Nephron progenitor cell (in vitro differentiated cells): ENCODE results near the gene PAK6.

Experiments used
- DNase-seq: peaks from one replicate; pipeline ENCODE4 v3.0.0; 2021
- H3K27ac Mint-ChIP-seq: 2 replicates; pipeline ENCODE4 v1.8.0; 2021; ENCODE audit warnings: mild to moderate bottlenecking, moderate library complexity, mixed read lengths
- H3K27me3 Mint-ChIP-seq: 2 replicates; pipeline ENCODE4 v1.8.0; 2021; ENCODE audit warnings: mild to moderate bottlenecking, low read depth, mixed read lengths; ENCODE audit not compliant: poor library complexity
- H3K36me3 Mint-ChIP-seq: 2 replicates; pipeline ENCODE4 v1.8.0; 2021; ENCODE audit warnings: low read depth, mixed read lengths
- H3K4me1 Mint-ChIP-seq: 2 replicates; pipeline ENCODE4 v1.8.0; 2021; ENCODE audit warnings: mixed read lengths
- H3K4me3 Mint-ChIP-seq: 2 replicates; pipeline ENCODE4 v1.8.0; 2021; ENCODE audit warnings: mild to moderate bottlenecking, moderate library complexity, mixed read lengths
- H3K9me3 Mint-ChIP-seq: 2 replicates; pipeline ENCODE4 v1.8.0; 2021; ENCODE audit warnings: mild to moderate bottlenecking, moderate library complexity, mixed read lengths
- TF ChIP-seq, protein P1 (sequence below): fragments of 200-600 bp; sonication (generic); IDR thresholded peaks from 2 replicates; pipeline ENCODE4 v1.5.0; 2021; ENCODE audit warnings: antibody characterized with exemption

The PAK6 gene

GRCh38 chr15:40270246-40270995, 31.6 kb downstream of the PAK6 start:
- Mint-ChIP-seq H3K4me3 (no peak overlapping the region), H3K27ac (no peak overlapping the region), H3K4me1 (peaks cover 40% of the 10 kb centered on the region), H3K36me3 (no peaks in the 10 kb centered on the region), H3K27me3 (peaks cover 4% of the 10 kb centered on the region), H3K9me3 (no peaks in the 10 kb centered on the region)
- no peak for DNase-seq
- TF ChIP-seq, protein P1, sequence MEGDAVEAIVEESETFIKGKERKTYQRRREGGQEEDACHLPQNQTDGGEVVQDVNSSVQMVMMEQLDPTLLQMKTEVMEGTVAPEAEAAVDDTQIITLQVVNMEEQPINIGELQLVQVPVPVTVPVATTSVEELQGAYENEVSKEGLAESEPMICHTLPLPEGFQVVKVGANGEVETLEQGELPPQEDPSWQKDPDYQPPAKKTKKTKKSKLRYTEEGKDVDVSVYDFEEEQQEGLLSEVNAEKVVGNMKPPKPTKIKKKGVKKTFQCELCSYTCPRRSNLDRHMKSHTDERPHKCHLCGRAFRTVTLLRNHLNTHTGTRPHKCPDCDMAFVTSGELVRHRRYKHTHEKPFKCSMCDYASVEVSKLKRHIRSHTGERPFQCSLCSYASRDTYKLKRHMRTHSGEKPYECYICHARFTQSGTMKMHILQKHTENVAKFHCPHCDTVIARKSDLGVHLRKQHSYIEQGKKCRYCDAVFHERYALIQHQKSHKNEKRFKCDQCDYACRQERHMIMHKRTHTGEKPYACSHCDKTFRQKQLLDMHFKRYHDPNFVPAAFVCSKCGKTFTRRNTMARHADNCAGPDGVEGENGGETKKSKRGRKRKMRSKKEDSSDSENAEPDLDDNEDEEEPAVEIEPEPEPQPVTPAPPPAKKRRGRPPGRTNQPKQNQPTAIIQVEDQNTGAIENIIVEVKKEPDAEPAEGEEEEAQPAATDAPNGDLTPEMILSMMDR: no peak

DNA sequence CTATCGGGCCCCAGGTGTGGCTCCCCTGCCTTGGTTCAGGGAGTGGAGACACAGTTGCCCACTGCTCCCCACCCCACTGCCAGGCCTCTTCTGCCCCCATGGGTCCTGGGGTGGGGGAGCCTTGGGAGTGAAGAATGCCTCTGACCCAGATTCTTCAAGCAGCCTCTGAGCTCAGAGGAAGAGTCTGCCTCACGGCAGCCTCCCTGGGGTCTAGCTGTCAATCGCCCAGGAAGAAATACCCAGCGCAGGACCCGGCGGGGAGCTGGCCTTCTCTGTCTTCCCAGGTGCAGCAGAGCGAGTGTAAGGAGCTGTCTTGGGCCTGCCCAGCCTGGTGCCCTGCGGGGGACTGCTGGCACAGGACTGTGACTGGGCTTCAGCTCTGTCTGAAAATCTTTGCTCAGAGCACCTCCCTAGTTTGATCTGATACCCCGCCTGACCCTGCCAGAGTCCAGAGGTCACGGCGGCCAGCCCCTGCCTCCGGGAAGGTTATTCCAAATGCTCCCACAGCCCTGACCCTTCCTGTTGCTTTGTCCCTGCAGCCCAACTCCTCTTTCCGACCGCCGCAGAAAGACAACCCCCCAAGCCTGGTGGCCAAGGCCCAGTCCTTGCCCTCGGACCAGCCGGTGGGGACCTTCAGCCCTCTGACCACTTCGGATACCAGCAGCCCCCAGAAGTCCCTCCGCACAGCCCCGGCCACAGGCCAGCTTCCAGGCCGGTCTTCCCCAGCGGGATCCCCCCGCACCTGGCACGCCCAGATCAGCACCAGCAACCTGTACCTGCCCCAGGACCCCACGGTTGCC, 33.0 kb downstream of the PAK6 start:
- Mint-ChIP-seq H3K4me1 (peaks cover 40% of the 10 kb centered on the region), H3K27me3 (peaks cover 11% of the 10 kb centered on the region), H3K9me3 (no peaks in the 10 kb centered on the region), H3K4me3 (no peak overlapping the region), H3K27ac (no peak overlapping the region), H3K36me3 (no peaks in the 10 kb centered on the region)
- no peak for DNase-seq
- TF ChIP-seq, protein P1: no peak

DNA sequence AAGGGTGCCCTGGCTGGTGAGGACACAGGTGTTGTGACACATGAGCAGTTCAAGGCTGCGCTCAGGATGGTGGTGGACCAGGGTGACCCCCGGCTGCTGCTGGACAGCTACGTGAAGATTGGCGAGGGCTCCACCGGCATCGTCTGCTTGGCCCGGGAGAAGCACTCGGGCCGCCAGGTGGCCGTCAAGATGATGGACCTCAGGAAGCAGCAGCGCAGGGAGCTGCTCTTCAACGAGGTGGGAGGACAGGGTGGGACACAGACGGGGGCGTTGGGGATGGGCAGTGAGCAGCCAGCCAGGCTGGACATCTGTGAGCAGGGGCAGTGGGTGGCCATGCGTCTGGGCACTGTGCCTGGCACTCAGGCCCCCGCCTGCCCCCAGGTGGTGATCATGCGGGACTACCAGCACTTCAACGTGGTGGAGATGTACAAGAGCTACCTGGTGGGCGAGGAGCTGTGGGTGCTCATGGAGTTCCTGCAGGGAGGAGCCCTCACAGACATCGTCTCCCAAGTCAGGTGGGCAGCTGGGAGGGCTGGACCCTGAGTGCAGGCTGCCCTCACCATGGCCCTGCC, 33.7 kb downstream of the PAK6 start:
- no peak for DNase-seq

DNA sequence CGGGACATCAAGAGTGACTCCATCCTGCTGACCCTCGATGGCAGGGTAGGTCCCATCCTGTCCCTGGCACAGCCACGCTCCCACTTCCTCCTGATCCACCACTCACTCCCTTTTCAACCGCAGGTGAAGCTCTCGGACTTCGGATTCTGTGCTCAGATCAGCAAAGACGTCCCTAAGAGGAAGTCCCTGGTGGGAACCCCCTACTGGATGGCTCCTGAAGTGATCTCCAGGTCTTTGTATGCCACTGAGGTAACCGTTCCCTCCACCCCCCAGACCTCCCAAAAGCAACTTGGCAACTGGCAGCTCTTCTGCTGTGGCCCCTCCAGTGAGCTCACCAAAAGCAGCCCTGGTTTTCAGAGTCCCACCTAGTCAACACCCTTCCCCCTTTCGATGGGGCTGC, 34.6 kb downstream of the PAK6 start:
- Mint-ChIP-seq H3K9me3 (no peaks in the 10 kb centered on the region), H3K4me1 (peaks cover 47% of the 10 kb centered on the region)
- no peak for DNase-seq

More for the DNA sequence above, 33.7 kb downstream of the PAK6 start:
- H3K4me1 Mint-ChIP-seq: peaks cover 41% of the 10 kb centered on the region
- no peaks in the 10 kb centered on the region for H3K36me3 Mint-ChIP-seq
- peaks cover 17% of the 10 kb centered on the region for H3K27me3 Mint-ChIP-seq
- H3K4me3 Mint-ChIP-seq: no peak overlapping the region
- H3K9me3 Mint-ChIP-seq: no peaks in the 10 kb centered on the region
- H3K27ac Mint-ChIP-seq: no peak overlapping the region
- TF ChIP-seq, protein P1: no peak

DNA sequence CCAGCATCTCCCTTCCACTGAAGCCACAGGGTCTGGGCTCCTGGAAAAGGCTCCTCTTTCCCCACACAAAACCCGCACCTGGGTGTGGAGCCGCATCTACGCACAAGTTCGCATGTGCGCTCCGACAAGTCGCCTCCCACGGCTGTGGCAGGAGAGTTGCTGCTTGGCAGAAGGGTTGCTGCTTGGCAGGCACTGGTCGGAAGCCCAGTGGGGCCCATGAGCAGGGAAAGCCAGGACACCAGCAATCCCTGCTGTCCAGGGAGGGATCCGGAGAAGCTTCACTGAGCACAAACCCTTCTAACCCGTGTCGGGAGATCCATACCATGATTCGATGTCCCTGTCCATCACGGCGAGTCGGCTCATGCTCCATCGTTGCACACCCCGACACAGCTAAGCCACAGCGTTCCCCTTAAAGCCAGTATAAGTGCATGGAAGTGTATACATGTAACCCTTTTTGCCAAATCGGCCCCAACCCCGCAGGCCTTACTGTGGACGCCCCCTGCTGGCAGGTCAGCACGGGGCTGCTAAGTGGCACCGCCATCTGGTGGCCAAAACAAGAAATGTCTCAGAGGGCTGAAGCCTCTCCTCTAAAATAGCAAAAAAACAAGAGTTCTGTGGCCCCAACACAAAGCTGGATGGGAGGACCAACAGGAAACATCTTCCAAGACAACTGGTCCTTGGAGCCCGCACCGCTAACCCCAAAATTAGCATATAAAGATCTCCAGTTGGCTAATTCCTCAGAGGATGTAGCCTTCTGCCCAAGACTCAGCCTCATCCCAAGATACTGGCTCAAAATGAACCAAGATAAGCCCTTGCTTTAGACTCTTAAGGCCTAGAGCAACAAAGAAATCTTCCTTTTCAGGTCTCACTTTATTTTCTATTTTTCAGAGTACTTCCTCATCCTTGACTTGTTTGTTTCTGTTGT, 35.7 kb downstream of the PAK6 start:
- Mint-ChIP-seq H3K27ac (no peak overlapping the region), H3K4me3 (no peak overlapping the region), H3K4me1 (peaks cover 58% of the 10 kb centered on the region), H3K9me3 (no peaks in the 10 kb centered on the region), H3K36me3 (no peaks in the 10 kb centered on the region), H3K27me3 (peaks cover 34% of the 10 kb centered on the region)
- peak; percentile 88 for DNase-seq
- TF ChIP-seq, protein P1: peak; percentile 100

More for the DNA sequence above, 34.6 kb downstream of the PAK6 start:
- TF ChIP-seq, protein P1: no peak
- Mint-ChIP-seq H3K27ac (no peak overlapping the region), H3K4me3 (no peak overlapping the region), H3K27me3 (peaks cover 22% of the 10 kb centered on the region), H3K36me3 (no peaks in the 10 kb centered on the region)
